Stimulated activated naive B cell treated with anti-CD40 and anti-IgM and Interleukin-4, amounts not matched to agents 10 μg/mL and 1 μg/mL and 100 μg/mL, for 72 hours (primary cell): ENCODE results near the gene CHMP6.

ENCODE experiments used
- ATAC-seq, 2 donors: fragments of 150-1000 bp; cut with Tn5 transposase; replicated peaks; 2 replicates each; pipeline ENCODE4 v1.10.0; 2021; ENCODE audit warnings: moderate library complexity in 1 of 2
- DNase-seq: peaks from one replicate; pipeline ENCODE4 v3.0.0; 2021
- H3K27ac Mint-ChIP-seq: one replicate; pipeline ENCODE4 v1.8.0; 2022; ENCODE audit warnings: mild to moderate bottlenecking, mixed read lengths
- H3K27me3 Mint-ChIP-seq, 2 donors: one replicate each; pipeline ENCODE4 v1.8.0; 2022; ENCODE audit warnings: mixed read lengths in 2 of 2
- H3K36me3 Mint-ChIP-seq, 2 donors: one replicate each; pipeline ENCODE4 v1.8.0; 2022; ENCODE audit warnings: mixed read lengths in 2 of 2, mild to moderate bottlenecking in 1 of 2
- H3K4me1 Mint-ChIP-seq, 2 donors: one replicate each; pipeline ENCODE4 v1.8.0; 2022; ENCODE audit warnings: mixed read lengths in 2 of 2, mild to moderate bottlenecking in 1 of 2
- H3K4me3 Mint-ChIP-seq, 2 donors: one replicate each; pipeline ENCODE4 v1.8.0; 2022; ENCODE audit warnings: mild to moderate bottlenecking in 2 of 2, mixed read lengths in 2 of 2, moderate library complexity in 1 of 2
- H3K9me3 Mint-ChIP-seq, 2 donors: one replicate each; pipeline ENCODE4 v1.8.0; 2022; ENCODE audit warnings: mixed read lengths in 2 of 2, mild to moderate bottlenecking in 1 of 2

Gene CHMP6

DNA sequence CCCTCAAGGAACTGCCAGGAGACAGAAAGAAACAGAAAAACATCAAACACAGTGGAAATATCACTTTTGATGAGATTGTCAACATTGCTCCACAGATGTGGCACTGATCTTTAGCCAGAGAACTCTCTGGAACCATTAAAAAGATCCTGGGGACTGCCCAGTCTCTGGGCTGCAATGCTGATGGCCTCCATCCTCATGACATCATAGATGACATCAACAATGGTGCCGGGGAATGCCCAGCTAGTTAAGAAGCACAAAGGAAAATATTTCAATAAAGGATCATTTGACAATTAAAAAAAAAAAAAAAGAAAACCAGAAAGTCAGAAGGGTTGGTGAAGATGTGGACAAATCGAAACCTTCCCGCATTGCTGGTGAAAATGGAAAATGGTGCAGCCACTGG lies 14.9 kb upstream of the CHMP6 start:
- ATAC-seq, result no peak
- H3K4me3 Mint-ChIP-seq, result no peak overlapping the region
- H3K27me3 Mint-ChIP-seq, result peaks cover 24 to 26% of the 10 kb centered on the region in 2 donors
- peaks cover 9 to 14% of the 10 kb centered on the region in 2 donors for H3K4me1 Mint-ChIP-seq
- H3K27ac Mint-ChIP-seq, result no peak overlapping the region
- no peak for DNase-seq
- no peaks in the 10 kb centered on the region for H3K9me3 Mint-ChIP-seq
- no peaks in the 10 kb centered on the region for H3K36me3 Mint-ChIP-seq

DNA sequence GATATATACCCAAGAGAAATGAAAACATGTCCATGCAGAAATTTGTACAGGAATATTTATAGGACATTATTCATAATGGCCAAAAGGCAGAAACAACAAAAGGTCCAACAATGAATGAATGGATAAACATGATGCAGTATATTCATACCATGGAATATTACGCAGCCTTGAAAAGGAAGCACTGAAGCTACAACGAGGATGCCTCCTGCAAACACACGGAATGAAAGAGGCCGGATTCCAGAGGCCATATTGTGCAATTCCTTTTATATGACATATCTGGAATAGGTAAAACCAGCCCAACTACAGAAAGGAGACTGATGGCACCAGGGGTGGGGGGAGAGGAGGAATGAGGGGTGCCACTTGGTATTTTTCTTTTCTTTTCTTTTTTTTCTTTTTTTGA lies 14.5 kb upstream of the CHMP6 start:
- Mint-ChIP-seq H3K36me3 (no peaks in the 10 kb centered on the region), H3K4me3 (no peak overlapping the region), H3K4me1 (peaks cover 9 to 14% of the 10 kb centered on the region in 2 donors), H3K9me3 (no peaks in the 10 kb centered on the region), H3K27ac (no peak overlapping the region), H3K27me3 (peaks cover 21 to 22% of the 10 kb centered on the region in 2 donors)
- ATAC-seq, result no peak
- no peak for DNase-seq

DNA sequence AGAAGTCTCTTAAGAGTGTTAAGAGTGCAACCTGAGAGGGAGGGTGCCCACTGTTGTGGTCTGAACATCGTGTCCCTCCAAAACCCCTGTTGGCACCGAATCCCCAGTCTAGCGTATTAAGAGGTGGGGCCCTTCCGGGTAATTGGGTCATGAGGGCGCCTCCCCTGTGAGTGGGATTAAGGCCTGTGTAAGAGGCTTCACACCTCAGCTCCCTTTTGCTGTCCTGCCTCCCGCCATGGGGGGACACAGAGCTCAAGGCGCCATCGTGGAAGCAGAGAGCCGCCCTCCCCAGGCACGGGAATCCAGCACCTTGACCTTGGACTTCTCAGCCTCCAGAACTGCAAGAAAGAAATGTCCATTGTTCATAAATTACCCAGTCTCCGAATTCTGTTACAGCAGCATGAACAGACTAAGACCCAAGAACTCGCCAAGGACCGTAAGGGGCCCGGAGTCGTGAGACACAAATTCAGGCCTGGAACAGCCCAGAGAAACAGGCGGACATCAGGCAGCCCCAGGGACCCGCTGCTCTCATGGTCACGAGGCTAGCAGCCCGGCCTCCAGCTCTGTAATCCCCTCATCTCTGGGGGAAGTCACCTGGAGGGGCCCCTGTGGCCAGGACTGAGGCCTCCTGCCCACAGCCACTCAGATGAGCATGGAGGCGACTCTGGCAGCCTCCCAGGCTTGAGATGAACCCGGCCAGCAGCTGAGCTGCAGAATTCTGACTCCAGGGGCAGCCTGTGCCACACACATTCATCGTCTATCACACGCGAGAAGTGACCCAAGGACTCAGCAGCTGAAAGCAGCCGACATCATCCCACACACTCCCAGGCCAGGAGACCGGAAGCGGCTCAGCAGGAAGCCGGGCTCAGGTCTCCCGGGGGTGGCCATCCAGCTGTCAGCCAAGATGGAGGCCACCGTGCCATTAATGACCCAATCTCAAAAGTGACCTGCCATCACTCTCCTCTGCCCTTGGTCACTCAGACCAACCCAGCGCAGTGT lies 12.8 kb upstream of the CHMP6 start:
- Mint-ChIP-seq H3K27ac (no peak overlapping the region), H3K36me3 (no peaks in the 10 kb centered on the region), H3K27me3 (peaks cover 17 to 19% of the 10 kb centered on the region in 2 donors), H3K9me3 (no peaks in the 10 kb centered on the region), H3K4me3 (no peak overlapping the region), H3K4me1 (peaks cover 9 to 14% of the 10 kb centered on the region in 2 donors)
- DNase-seq, result no peak
- no peak for ATAC-seq

DNA sequence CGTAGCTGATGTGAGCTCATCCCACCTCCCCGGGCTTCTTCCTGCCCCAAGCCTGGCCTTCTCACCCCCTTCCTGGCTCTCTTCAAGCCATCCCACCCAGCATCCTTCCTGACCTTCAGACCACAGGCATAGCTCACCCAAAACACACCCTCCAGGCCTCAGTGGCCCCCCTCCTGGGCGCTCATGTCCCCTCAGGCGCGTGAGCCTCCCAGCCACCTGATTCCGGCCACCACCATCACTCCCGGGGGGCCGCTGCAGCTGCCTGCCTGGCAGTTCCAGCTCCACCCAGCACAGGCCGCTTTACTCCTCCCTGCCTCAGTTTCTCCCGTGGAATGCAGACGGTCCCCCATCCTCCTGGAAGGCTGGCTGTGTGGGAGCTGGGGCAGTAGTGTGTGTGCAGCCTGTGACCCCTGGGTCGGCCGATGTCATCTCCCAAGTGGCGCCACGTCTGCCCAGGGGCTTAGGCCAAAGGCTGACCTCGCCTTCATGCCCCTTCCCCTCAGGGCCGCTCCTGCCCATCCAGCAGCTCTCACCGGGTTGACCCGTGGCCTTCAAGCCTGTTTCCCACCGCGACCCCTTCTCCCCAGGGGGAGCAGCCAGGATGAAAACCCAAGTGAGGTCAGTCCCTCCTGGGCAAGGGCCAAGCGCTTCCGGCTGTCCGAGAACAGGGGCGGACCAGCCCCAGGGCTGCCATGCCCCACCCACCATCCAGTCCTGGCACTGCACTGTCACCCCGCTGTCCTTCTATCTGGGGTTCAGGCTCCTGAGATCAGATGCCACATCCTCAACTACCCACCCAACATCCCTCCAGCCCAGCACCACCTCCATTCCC lies 11.9 kb upstream of the CHMP6 start:
- H3K4me1 Mint-ChIP-seq, result peaks cover 9 to 14% of the 10 kb centered on the region in 2 donors
- no peaks in the 10 kb centered on the region for H3K36me3 Mint-ChIP-seq
- H3K4me3 Mint-ChIP-seq, result peak overlapping the region in 1 of 2 donors; percentile 59
- DNase-seq, result no peak
- no peaks in the 10 kb centered on the region for H3K9me3 Mint-ChIP-seq
- H3K27ac Mint-ChIP-seq, result no peak overlapping the region
- peaks cover 17 to 19% of the 10 kb centered on the region in 2 donors for H3K27me3 Mint-ChIP-seq
- no peak for ATAC-seq

DNA sequence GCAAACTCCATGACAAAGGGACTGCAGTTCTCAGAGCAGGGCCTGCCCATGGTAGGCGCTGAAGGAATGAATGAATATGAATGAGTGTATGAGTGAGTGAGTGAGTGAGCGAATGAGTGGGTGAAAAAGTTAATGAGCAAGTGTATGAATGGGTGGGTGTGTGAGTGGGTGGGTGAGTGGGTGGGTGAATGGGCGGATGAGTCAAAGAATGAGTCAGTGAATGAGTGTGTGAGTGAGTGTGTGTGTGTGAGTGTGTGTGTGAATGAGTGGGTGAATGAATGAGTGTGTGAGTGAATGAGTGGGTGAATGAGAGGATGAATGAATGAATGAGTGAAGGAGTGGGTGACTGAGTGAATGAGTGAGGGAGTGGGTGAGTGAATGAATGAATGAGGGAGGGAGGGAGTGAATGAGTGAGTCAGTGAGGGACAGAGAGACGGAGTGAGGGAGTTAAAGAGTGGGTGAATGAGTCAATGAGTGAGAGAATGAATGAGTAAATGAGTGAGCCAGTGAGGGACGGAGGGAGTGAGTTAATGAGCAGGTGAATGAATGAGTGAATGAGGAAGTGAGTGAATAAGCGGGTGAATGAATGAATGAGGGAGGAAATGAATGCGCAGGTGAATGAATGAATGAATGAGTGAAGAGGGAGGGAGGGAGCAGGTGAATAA lies 11.1 kb upstream of the CHMP6 start:
- Mint-ChIP-seq H3K4me1 (peaks cover 9 to 14% of the 10 kb centered on the region in 2 donors), H3K27me3 (peaks cover 17 to 19% of the 10 kb centered on the region in 2 donors), H3K4me3 (peak overlapping the region; percentile 4 to 59), H3K9me3 (no peaks in the 10 kb centered on the region), H3K36me3 (no peaks in the 10 kb centered on the region), H3K27ac (peak overlapping the region; percentile 7)
- ATAC-seq (peak; percentile 63 to 71), DNase-seq (no peak)

DNA sequence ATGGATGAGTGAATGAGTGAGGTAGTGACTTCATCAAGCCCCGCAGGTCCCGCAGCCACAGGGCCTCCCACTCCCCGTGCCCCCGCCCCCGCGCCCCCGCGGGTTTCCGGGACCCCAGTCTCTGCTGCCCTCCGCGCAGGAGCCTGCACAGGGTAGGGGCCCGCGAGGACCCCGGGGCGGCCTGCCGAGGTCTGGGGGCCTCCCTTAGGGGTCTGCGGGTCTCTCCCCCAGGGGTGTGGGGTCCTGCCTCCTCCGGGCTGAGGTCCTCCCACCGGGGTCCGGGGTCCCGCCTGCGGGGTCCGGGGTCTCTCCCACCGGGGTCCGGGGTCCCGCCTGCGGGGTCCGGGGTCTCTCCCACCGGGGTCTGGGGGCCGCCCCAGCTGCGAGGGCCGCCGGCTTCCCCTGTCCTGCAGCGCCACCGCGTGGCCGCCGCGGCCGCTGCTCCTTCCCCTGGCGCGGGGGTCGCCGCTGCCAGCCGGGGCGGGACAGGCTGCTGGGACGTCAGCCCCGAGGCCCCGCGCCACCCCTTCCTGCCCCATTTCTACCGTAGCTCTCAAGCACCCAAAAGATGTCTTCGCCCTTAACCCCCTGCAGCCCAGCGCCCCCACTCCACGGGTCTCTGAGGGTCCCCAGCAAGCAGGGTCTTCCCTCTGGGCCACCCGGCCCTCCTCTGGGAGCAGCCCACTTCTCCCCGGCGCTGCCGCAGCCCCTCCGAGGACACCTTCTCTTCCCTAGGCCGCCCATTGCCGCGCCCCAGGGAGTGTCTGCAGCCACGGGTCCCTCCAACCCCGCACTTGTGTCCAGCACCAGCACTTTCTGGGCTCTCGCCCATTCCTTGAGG lies 10.4 kb upstream of the CHMP6 start:
- Mint-ChIP-seq H3K27ac (peak overlapping the region; percentile 75), H3K4me1 (peaks cover 9 to 22% of the 10 kb centered on the region in 2 donors)
- DNase-seq, result no peak

DNA sequence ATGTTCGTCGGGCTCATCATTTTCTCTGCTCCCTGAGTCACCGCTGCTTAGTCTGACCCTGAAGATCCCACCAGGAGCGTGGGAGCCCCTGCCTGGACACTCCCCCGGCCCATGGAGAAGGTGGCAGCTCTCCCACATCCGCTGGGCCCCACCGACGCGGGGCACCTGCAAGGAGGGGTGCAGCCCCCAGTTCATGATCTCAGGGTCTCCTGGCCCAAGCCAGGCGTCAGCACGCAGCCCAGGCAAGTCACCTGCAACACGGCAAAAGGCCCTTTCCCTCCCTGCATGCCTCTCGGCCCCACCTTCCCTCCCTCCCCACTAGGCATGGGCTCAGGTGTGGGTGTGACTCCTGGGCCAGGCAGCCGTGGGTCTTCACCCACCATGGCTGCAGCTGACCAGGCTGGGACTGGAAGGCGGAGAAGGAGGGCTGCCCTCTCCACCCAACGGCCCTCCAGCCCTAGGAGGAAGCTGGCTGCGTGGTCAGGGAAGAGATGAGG lies 9.7 kb upstream of the CHMP6 start:
- Mint-ChIP-seq H3K9me3 (no peaks in the 10 kb centered on the region), H3K4me3 (peak overlapping the region in 1 of 2 donors; percentile 6), H3K4me1 (peaks cover 13 to 28% of the 10 kb centered on the region in 2 donors), H3K27me3 (peaks cover 17 to 19% of the 10 kb centered on the region in 2 donors), H3K27ac (no peak overlapping the region), H3K36me3 (no peaks in the 10 kb centered on the region)
- DNase-seq (no peak), ATAC-seq (no peak)

More for the DNA sequence above, 10.4 kb upstream of the CHMP6 start:
- Mint-ChIP-seq H3K36me3 (no peaks in the 10 kb centered on the region), H3K9me3 (no peaks in the 10 kb centered on the region), H3K4me3 (peak overlapping the region; percentile 4 to 59), H3K27me3 (peaks cover 17 to 19% of the 10 kb centered on the region in 2 donors)
- ATAC-seq, result peak; percentile 79 to 81

DNA sequence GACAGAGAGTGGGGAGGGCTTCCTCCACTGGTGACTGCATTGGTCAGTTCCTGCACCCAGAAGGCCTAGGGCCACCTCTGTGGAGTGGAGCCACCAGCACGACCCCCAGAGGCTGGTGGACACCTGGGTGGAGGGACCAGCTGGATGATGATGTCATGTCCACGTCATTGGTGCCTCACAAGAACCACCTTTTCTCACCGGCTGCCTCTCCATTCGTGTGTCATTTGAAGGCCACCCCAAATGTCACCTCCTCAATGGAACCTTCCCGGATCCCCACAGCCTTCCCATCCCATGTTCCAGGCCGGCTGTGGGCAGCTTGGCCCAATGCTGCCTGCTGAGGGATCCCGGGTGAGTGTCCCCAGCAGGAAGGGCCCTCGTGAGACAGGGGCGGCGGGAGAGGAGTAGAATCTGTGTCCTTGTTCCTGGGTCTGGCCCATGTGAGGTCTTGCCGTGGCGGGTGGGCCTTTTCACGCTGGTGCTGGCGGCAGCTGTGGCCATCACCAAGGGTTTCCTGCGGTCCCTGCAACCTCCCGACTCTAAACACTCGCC lies 9.1 kb upstream of the CHMP6 start:
- Mint-ChIP-seq H3K4me3 (no peak overlapping the region), H3K9me3 (no peaks in the 10 kb centered on the region), H3K27me3 (peaks cover 17 to 19% of the 10 kb centered on the region in 2 donors), H3K36me3 (no peaks in the 10 kb centered on the region), H3K4me1 (peaks cover 18 to 33% of the 10 kb centered on the region in 2 donors), H3K27ac (no peak overlapping the region)
- DNase-seq (no peak), ATAC-seq (no peak)

DNA sequence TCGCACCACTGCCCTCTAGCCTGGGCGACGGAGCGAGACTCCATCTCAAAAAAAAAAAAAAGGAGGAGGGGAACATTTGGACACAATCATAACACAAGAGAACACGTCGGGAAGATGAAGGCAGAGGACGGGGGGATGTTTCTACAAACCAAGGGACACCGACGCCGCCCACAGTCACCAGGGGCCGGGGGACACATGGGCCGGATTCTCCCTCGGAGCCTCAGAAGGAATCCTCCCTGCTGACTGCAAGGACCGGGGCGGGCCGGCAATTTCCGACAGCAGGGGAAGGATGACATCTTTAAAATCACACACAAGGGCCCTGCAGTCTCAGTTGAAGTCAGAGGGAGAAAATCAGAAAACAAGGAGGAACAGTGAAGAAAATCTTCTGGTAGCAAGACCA lies 8.1 kb upstream of the CHMP6 start:
- H3K36me3 Mint-ChIP-seq, result no peaks in the 10 kb centered on the region
- H3K27me3 Mint-ChIP-seq, result peaks cover 17 to 19% of the 10 kb centered on the region in 2 donors
- H3K27ac Mint-ChIP-seq, result no peak overlapping the region
- ATAC-seq (no peak), DNase-seq (no peak)
- no peak overlapping the region for H3K4me3 Mint-ChIP-seq
- H3K9me3 Mint-ChIP-seq, result no peaks in the 10 kb centered on the region
- H3K4me1 Mint-ChIP-seq, result peaks cover 21 to 41% of the 10 kb centered on the region in 2 donors

DNA sequence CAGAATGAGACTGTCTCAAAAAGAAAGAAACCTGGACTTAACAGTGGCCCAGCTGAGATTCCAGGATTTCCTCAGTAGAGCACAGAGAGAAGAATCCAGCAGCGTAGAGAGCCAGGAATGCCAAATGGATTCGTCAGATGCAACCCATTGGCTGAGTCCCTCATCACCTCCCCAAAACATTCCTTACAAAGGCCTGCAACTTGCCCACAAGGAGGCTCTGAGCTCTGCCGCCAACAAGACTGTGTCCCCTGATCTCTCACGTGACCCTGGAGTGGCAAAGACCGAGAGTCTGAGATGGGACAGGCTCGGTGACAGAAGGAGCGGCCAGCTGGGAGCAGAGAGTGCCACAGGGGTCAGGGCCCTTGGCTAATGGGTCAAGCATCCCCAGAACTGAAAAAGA lies 6.9 kb upstream of the CHMP6 start:
- Mint-ChIP-seq H3K4me3 (no peak overlapping the region), H3K4me1 (peaks cover 26 to 48% of the 10 kb centered on the region in 2 donors), H3K27ac (no peak overlapping the region), H3K36me3 (no peaks in the 10 kb centered on the region), H3K9me3 (no peaks in the 10 kb centered on the region), H3K27me3 (peaks cover 12 to 13% of the 10 kb centered on the region in 2 donors)
- ATAC-seq, result no peak
- DNase-seq, result no peak

DNA sequence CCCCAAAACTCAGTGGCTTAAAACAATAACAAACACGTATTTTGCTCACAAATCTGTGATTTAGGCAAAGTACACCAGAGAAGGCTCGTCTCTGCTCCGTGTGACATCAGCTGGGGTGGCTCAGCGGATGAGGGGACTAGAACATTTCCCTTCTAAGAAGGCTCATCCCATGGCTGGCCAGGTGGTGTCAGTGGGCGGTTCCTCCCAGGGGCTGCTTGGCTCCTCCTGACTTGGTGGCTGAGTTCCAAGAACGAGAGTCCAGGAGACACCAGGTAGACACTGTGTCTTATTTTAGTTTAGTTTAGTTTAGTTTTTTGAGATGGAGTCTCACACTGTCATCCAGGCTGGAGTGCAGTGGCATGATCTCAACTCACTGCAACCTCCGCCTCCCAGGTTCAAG lies 5.6 kb upstream of the CHMP6 start:
- H3K27ac Mint-ChIP-seq, result no peak overlapping the region
- H3K36me3 Mint-ChIP-seq, result no peaks in the 10 kb centered on the region
- no peaks in the 10 kb centered on the region for H3K9me3 Mint-ChIP-seq
- no peak overlapping the region for H3K4me3 Mint-ChIP-seq
- ATAC-seq (no peak), DNase-seq (no peak)
- H3K27me3 Mint-ChIP-seq, result no peaks in the 10 kb centered on the region
- peaks cover 19 to 47% of the 10 kb centered on the region in 2 donors for H3K4me1 Mint-ChIP-seq

DNA sequence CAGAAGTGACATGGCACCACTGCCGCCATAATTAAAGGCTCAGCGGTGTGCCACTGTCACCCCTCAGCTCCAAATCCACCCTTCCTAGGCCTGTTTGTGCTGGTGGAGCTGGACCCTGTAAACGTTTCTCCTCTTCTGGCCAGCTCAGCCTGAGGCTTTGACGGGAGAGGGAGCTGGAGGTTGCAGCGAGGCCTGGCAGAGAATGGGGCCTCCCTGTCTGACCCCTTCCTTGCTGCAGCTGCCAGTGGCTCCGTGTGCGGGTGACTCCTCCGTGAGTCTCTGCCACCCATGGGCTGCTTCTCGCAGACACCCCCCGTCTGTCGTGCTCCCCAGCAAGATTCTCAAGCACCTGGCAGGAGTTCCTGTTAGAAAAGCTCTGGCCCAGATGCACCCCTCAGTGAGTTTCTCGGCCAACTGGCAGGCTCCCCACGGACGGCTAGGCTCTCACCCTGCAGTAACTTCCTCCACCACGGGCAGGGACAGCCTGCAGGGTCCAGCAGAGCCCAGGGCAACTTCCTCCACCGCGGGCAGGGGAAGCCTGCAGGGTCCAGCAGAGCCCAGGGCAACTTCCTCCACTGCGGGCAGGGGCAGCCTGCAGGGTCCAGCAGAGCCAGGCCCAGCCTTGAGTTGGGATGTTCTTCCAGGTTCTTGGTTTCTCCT lies 4.7 kb upstream of the CHMP6 start:
- ATAC-seq (peak; percentile 38), DNase-seq (no peak)
- H3K27me3 Mint-ChIP-seq, result no peaks in the 10 kb centered on the region
- peak overlapping the region; percentile 63 for H3K27ac Mint-ChIP-seq
- H3K36me3 Mint-ChIP-seq, result no peaks in the 10 kb centered on the region
- H3K9me3 Mint-ChIP-seq, result no peaks in the 10 kb centered on the region
- peak overlapping the region; percentile 44 for H3K4me3 Mint-ChIP-seq
- peaks cover 19 to 48% of the 10 kb centered on the region in 2 donors for H3K4me1 Mint-ChIP-seq
